Measurements from ENCODE around the gene TXNDC12.

DNA sequence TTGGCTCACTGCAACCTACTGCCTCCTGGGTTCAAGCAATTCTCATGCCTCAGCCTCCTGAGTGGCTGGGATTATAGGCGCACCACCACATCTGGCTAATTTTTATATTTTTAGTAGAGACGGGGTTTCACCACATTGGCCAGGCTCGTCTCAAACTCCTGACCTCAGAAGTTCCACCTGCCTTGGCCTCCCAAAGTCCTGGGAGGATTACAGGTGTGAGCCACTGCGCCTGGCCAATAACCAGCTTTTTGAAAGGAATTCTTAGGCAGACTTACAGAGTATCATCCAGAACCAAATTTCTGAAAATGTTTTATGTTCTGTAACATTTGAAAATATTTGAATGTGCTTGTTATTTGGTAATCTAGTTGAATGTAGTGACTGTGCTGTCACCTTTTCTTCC lies 15.7 kb upstream of the TXNDC12 start:
- TF ChIP-seq, protein P1, sequence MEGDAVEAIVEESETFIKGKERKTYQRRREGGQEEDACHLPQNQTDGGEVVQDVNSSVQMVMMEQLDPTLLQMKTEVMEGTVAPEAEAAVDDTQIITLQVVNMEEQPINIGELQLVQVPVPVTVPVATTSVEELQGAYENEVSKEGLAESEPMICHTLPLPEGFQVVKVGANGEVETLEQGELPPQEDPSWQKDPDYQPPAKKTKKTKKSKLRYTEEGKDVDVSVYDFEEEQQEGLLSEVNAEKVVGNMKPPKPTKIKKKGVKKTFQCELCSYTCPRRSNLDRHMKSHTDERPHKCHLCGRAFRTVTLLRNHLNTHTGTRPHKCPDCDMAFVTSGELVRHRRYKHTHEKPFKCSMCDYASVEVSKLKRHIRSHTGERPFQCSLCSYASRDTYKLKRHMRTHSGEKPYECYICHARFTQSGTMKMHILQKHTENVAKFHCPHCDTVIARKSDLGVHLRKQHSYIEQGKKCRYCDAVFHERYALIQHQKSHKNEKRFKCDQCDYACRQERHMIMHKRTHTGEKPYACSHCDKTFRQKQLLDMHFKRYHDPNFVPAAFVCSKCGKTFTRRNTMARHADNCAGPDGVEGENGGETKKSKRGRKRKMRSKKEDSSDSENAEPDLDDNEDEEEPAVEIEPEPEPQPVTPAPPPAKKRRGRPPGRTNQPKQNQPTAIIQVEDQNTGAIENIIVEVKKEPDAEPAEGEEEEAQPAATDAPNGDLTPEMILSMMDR (IDR thresholded peaks at IDR 0.05) = no peak
- TF ChIP-seq, protein P2, sequence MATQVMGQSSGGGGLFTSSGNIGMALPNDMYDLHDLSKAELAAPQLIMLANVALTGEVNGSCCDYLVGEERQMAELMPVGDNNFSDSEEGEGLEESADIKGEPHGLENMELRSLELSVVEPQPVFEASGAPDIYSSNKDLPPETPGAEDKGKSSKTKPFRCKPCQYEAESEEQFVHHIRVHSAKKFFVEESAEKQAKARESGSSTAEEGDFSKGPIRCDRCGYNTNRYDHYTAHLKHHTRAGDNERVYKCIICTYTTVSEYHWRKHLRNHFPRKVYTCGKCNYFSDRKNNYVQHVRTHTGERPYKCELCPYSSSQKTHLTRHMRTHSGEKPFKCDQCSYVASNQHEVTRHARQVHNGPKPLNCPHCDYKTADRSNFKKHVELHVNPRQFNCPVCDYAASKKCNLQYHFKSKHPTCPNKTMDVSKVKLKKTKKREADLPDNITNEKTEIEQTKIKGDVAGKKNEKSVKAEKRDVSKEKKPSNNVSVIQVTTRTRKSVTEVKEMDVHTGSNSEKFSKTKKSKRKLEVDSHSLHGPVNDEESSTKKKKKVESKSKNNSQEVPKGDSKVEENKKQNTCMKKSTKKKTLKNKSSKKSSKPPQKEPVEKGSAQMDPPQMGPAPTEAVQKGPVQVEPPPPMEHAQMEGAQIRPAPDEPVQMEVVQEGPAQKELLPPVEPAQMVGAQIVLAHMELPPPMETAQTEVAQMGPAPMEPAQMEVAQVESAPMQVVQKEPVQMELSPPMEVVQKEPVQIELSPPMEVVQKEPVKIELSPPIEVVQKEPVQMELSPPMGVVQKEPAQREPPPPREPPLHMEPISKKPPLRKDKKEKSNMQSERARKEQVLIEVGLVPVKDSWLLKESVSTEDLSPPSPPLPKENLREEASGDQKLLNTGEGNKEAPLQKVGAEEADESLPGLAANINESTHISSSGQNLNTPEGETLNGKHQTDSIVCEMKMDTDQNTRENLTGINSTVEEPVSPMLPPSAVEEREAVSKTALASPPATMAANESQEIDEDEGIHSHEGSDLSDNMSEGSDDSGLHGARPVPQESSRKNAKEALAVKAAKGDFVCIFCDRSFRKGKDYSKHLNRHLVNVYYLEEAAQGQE (IDR thresholded peaks at IDR 0.05; ENCODE audit: insufficient read depth in 1 of 2, low read depth in 2 of 2, low read length in 1 of 2) = no peak
- TF ChIP-seq POLR2AphosphoS5 (IDR thresholded peaks at IDR 0.05; ENCODE audit: low read depth, low read length) = no peak
- TF ChIP-seq TCF7L2 (IDR thresholded peaks at IDR 0.05; ENCODE audit: low read depth, low read length) = no peak
- TF ChIP-seq SIN3A (IDR thresholded peaks at IDR 0.05; ENCODE audit: borderline replicate concordance, insufficient read depth, low read depth, low read length) = no peak
